Small intestine (tissue), 16 donors: Measurements from ENCODE around the gene ATM. TPM values are rescaled to one million over a fixed set of nuclear protein-coding genes. Genes with fewer than 3 reads are reported as not detected.

ENCODE experiments used
- DNase-seq, 2 donors: peaks; one replicate each; pipeline versions ENCODE4 v3.0.0 to v3.0.0-alpha.2; 2013
- FAIRE-seq: peaks from 2 replicates; lab custom pipeline; 2012; peaks lifted over from hg19 to GRCh38; lab: Jason Lieb, UNC
- H3K27ac ChIP-seq, 3 donors: one replicate each; pipeline ENCODE4 v1.5.1; 2013; ENCODE audit warnings: low read length in 2 of 3, mild to moderate bottlenecking in 2 of 3, control low read depth in 1 of 3, inconsistent platforms in 1 of 3, low read depth in 1 of 3, moderate library complexity in 1 of 3
- H3K27me3 ChIP-seq, 3 donors: one replicate each; pipeline ENCODE4 v1.6.1; 2013; ENCODE audit warnings: low read length in 3 of 3, inconsistent platforms in 1 of 3; ENCODE audit not compliant: control insufficient read depth in 3 of 3, insufficient read depth in 3 of 3
- H3K36me3 ChIP-seq, 3 donors: one replicate each; pipeline ENCODE4 v1.6.1; 2013; ENCODE audit warnings: low read length in 3 of 3, inconsistent platforms in 1 of 3, low read depth in 1 of 3, mild to moderate bottlenecking in 1 of 3, moderate library complexity in 1 of 3; ENCODE audit not compliant: control insufficient read depth in 3 of 3, insufficient read depth in 2 of 3
- H3K4me1 ChIP-seq, 3 donors: one replicate each; pipeline ENCODE4 v1.6.1; 2013; ENCODE audit warnings: low read length in 2 of 3, inconsistent platforms in 1 of 3, low read depth in 1 of 3, mild to moderate bottlenecking in 1 of 3, moderate library complexity in 1 of 3; ENCODE audit not compliant: control insufficient read depth in 3 of 3, insufficient read depth in 2 of 3
- H3K4me3 ChIP-seq, 3 donors: one replicate each; pipeline ENCODE4 v1.5.1; 2013; ENCODE audit warnings: low read length in 3 of 3, control low read depth in 1 of 3, inconsistent platforms in 1 of 3, low read depth in 1 of 3, mild to moderate bottlenecking in 1 of 3, moderate library complexity in 1 of 3
- H3K9me3 ChIP-seq, 2 donors: one replicate each; pipeline ENCODE4 v1.6.1; 2013; ENCODE audit warnings: low read depth in 1 of 2, low read length in 1 of 2; ENCODE audit not compliant: control insufficient read depth in 2 of 2, insufficient read depth in 1 of 2
- WGBS, 3 donors: extraction: QIAGEN DNeasy Blood & Tissue Kit; methylation state at CpG; one replicate each; pipeline ENCODE4 v1.1.7; 2013; 5-methylcytosine and 5-hydroxymethylcytosine counted together
- long read RNA-seq, 10 donors: transcript quantifications; one replicate each; lab custom pipeline, GENCODE V29; 2026
- polyA plus RNA-seq, 4 donors: library from polyadenylated mRNA; stranded (reverse) in 3 of 4; unstranded in 1 of 4; fragments of 200-250 nt in 3 of 4; fragments of 120-200 nt in 1 of 4; gene quantifications; one replicate each; pipeline versions ENCODE4 v1.2.1 to v1.2.3, GENCODE V29; 2013
- donor health status: healthy with polysubstance abuse.
- donor health status: control.
- donor health status: control.
- donor health status: Bipolar disorder and iron deficiency.
- donor health status: healthy.

Gene ATM, protein sequence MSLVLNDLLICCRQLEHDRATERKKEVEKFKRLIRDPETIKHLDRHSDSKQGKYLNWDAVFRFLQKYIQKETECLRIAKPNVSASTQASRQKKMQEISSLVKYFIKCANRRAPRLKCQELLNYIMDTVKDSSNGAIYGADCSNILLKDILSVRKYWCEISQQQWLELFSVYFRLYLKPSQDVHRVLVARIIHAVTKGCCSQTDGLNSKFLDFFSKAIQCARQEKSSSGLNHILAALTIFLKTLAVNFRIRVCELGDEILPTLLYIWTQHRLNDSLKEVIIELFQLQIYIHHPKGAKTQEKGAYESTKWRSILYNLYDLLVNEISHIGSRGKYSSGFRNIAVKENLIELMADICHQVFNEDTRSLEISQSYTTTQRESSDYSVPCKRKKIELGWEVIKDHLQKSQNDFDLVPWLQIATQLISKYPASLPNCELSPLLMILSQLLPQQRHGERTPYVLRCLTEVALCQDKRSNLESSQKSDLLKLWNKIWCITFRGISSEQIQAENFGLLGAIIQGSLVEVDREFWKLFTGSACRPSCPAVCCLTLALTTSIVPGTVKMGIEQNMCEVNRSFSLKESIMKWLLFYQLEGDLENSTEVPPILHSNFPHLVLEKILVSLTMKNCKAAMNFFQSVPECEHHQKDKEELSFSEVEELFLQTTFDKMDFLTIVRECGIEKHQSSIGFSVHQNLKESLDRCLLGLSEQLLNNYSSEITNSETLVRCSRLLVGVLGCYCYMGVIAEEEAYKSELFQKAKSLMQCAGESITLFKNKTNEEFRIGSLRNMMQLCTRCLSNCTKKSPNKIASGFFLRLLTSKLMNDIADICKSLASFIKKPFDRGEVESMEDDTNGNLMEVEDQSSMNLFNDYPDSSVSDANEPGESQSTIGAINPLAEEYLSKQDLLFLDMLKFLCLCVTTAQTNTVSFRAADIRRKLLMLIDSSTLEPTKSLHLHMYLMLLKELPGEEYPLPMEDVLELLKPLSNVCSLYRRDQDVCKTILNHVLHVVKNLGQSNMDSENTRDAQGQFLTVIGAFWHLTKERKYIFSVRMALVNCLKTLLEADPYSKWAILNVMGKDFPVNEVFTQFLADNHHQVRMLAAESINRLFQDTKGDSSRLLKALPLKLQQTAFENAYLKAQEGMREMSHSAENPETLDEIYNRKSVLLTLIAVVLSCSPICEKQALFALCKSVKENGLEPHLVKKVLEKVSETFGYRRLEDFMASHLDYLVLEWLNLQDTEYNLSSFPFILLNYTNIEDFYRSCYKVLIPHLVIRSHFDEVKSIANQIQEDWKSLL (N-terminal part only)
- polyA plus RNA-seq = 10 to 100 TPM in 2 of 4 donors, 1 to 10 TPM in 2; 5.9 to 34.5 (median 10.1) TPM
- long read RNA-seq, donor 1 = 0 reads
- long read RNA-seq, donor 2 = 0 reads
- long read RNA-seq, donor 3, partial matches to known transcripts = 6 of 6 reads
- long read RNA-seq, donor 3, other reads (novel, unspliced or antisense) = 0 of 6 reads
- long read RNA-seq, donor 4 = 0 reads
- long read RNA-seq, donor 5 = 0 reads
- long read RNA-seq, donor 6, partial matches to known transcripts = 0 of 2 reads
- long read RNA-seq, donor 6, other reads (novel, unspliced or antisense) = 0 of 2 reads
- long read RNA-seq, donor 7 = 0 reads
- long read RNA-seq, donor 8 = 0 reads
- long read RNA-seq, donor 9 = 0 reads
- long read RNA-seq, donor 10, partial matches to known transcripts = 0 of 2 reads
- long read RNA-seq, donor 10, other reads (novel, unspliced or antisense) = 0 of 2 reads

- H3K36me3 ChIP-seq = peaks cover 0 to 4% (median 0%) of the 10 kb centered on the region in 3 donors
- DNase-seq (peak; percentile 99), FAIRE-seq (no peak)
- WGBS, 3 donors = 0 to 1% (median 0%) methylated on average over 69 to 70 of the region's 70 CpGs
- H3K27me3 ChIP-seq = no peaks in the 10 kb centered on the region
- H3K9me3 ChIP-seq = no peaks in the 10 kb centered on the region
- peak within 1 kb of the TSS; percentile 91 to 98 (median 98) for H3K27ac ChIP-seq
- H3K4me3 ChIP-seq = peak within 1 kb of the TSS; percentile 66 to 92 (median 83)
- H3K4me1 ChIP-seq = peaks cover 2 to 10% (median 8%) of the 10 kb centered on the region in 3 donors
Measured at GRCh38 chr11:108222574-108223347, at the start of gene ATM, which contains the start of gene NPAT. Gene ATM, plus strand, starts transcription at chr11:108223067. Its CDS starts 4,558 bp downstream, at chr11:108227625. Gene NPAT, minus strand, starts transcription at chr11:108222638. Its CDS starts 102 bp downstream, at chr11:108222536.

DNA sequence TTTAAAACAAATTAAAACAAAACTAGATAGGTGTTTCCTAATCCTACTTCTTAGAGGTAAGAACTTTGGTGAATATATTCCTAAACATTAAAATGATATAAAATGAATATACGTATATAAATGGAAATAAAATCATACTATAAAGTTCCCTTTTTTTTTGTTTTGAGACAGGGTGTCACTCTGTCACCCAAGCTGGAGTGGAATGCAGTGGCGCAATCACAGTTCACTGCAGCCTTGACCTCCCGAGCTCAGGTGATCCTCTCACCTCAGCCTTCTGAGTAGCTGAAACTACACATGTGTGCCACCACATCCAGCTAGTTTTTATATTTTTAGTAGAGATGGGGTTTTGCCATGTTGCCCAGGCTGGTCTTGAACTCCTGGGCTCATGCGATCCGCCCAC, 45.3 kb upstream of the ATM start:
- DNase-seq (no peak), FAIRE-seq (no peak)
- Histone ChIP-seq H3K4me3 (no peak overlapping the region), H3K4me1 (no peaks in the 10 kb centered on the region), H3K27me3 (no peaks in the 10 kb centered on the region), H3K9me3 (no peaks in the 10 kb centered on the region), H3K36me3 (peaks cover 3 to 24% (median 11%) of the 10 kb centered on the region in 3 donors), H3K27ac (no peak overlapping the region)
- 83 to 98% (median 89%) methylated on average over 5 of the region's 5 CpGs for WGBS, 3 donors

DNA sequence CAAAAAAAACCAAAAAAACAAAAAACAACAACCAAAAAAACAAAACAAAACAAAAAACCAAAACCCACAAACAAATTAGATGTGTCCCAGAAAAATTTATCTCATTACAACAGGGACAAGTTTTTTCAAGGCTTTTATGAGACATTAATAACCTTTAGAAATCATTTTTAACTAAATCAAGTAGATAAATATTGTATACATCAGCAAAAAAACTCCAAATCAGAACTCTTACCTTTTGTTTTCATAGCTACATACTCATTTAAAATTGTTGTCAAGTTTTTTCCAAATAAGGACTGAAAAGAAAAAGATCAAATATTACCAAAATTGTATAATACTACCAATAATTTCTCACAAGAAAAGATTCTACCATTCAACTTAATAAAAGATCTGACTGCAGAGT, 29.1 kb upstream of the ATM start:
- DNase-seq (no peak), FAIRE-seq (peak; percentile 65)
- no peak overlapping the region for H3K27ac ChIP-seq
- no peaks in the 10 kb centered on the region for H3K9me3 ChIP-seq
- H3K36me3 ChIP-seq = peaks cover 5 to 27% (median 5%) of the 10 kb centered on the region in 3 donors
- no peaks in the 10 kb centered on the region for H3K4me1 ChIP-seq
- H3K4me3 ChIP-seq = no peak overlapping the region
- no peaks in the 10 kb centered on the region for H3K27me3 ChIP-seq

DNA sequence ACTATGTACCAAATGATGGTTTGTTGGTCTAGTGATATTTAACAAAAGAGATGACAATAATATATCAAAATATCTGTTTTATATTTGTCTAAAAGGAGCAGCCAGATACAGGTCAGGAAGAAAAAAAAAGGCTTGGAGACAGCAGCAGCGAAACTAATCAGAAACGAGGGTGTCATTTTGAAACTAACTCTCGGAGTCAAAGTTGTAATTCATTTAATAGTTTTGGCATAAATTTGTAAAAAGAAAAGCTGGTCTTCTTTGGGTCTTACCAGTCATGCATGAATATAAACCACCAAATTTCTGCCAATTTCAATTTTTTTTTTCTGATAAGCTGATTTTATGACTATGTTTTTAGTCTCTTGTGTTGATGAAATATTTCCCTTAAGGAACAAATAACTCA, 26.0 kb upstream of the ATM start:
- Histone ChIP-seq H3K4me1 (peaks cover 0 to 5% (median 0%) of the 10 kb centered on the region in 3 donors), H3K4me3 (no peak overlapping the region), H3K27ac (no peak overlapping the region), H3K27me3 (no peaks in the 10 kb centered on the region), H3K9me3 (no peaks in the 10 kb centered on the region), H3K36me3 (peaks cover 0 to 33% (median 2%) of the 10 kb centered on the region in 3 donors)
- FAIRE-seq (no peak), DNase-seq (no peak)
- 60 to 90% (median 76%) methylated on average over 3 of the region's 3 CpGs for WGBS, 3 donors

GRCh38 chr11:108197351-108197750, 25.5 kb upstream of the ATM start:
- Histone ChIP-seq H3K27ac (no peak overlapping the region), H3K4me1 (peaks cover 0 to 5% (median 0%) of the 10 kb centered on the region in 3 donors), H3K4me3 (no peak overlapping the region), H3K9me3 (no peaks in the 10 kb centered on the region), H3K27me3 (no peaks in the 10 kb centered on the region), H3K36me3 (peaks cover 0 to 33% (median 2%) of the 10 kb centered on the region in 3 donors)
- FAIRE-seq = no peak
- peak in 1 of 2 donors; percentile 13 for DNase-seq

DNA sequence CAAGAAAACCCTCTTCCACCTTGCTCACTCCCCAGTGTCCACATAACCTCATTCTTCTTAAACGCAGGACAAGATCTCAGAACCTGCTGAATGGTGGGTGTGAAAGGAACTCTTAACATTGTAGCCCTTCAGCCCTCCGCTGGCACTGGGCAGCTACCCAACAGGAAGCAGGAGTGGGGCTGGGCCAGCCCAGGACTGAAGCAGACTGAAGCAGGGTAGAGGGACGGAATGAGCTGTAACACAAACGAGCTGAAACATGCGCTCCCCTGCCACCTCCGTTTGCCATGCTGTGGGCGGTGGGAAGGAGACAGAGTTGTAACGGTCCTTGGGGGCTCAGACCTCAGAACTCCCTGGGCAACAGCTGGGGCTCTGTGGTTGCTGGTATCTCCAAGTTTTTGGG, 24.0 kb upstream of the ATM start:
- Histone ChIP-seq H3K4me3 (no peak overlapping the region), H3K27ac (no peak overlapping the region), H3K4me1 (peaks cover 0 to 5% (median 0%) of the 10 kb centered on the region in 3 donors), H3K27me3 (no peaks in the 10 kb centered on the region), H3K9me3 (peaks cover 0 to 1% of the 10 kb centered on the region in 2 donors), H3K36me3 (peaks cover 1 to 26% (median 4%) of the 10 kb centered on the region in 3 donors)
- DNase-seq = no peak
- FAIRE-seq = no peak
- 88 to 93% (median 93%) methylated on average over 8 of the region's 8 CpGs for WGBS, 3 donors
